DOHH2 (cell line): ENCODE results near the gene EPB41L1.

Experiments
- H3F3A ChIP-seq: fragments of 200-600 bp; sonication (generic), shearing (Covaris generic); 2 replicates; pipeline ENCODE4 v1.6.0; 2016; ENCODE audit warnings: antibody characterized with exemption, mild to moderate bottlenecking; ENCODE audit not compliant: control insufficient read depth, insufficient read depth
- H3K27ac ChIP-seq: fragments of 200-600 bp; sonication (generic); 2 replicates; pipeline ENCODE4 v1.5.1; 2014; ENCODE audit warnings: low read depth, mild to moderate bottlenecking, low read length, moderate library complexity
- H3K27me3 ChIP-seq: fragments of 200-600 bp; sonication (generic); 2 replicates; pipeline ENCODE4 v1.6.1; 2014; ENCODE audit warnings: mild to moderate bottlenecking, low read length, mixed read lengths; ENCODE audit not compliant: control insufficient read depth
- H3K36me3 ChIP-seq: fragments of 200-600 bp; sonication (generic); 2 replicates; pipeline ENCODE4 v1.6.1; 2014; ENCODE audit warnings: mild to moderate bottlenecking, low read length, moderate library complexity, mixed read lengths; ENCODE audit not compliant: control insufficient read depth
- H3K4me1 ChIP-seq: fragments of 200-600 bp; sonication (generic); 2 replicates; pipeline ENCODE4 v1.6.1; 2014; ENCODE audit warnings: mild to moderate bottlenecking, low read length, mixed read lengths; ENCODE audit not compliant: control insufficient read depth
- H3K4me2 ChIP-seq: fragments of 200-600 bp; sonication (generic); 2 replicates; pipeline ENCODE4 v1.6.0; 2014; ENCODE audit warnings: mild to moderate bottlenecking, low read length, moderate library complexity
- H3K4me3 ChIP-seq: fragments of 200-600 bp; sonication (generic); 2 replicates; pipeline ENCODE4 v1.5.1; 2014; ENCODE audit warnings: mild to moderate bottlenecking, low read length, mixed read lengths
- H3K79me2 ChIP-seq: fragments of 200-600 bp; sonication (generic); 2 replicates; pipeline ENCODE4 v1.6.1; 2014; ENCODE audit warnings: mild to moderate bottlenecking, low read length, mixed read lengths; ENCODE audit not compliant: control insufficient read depth
- H3K9me2 ChIP-seq: fragments of 200-600 bp; sonication (generic); replicated peaks from 2 replicates; pipeline ENCODE4 v1.6.1; 2014; ENCODE audit warnings: mild to moderate bottlenecking, low read length, mixed read lengths; ENCODE audit not compliant: control insufficient read depth
- H3K9me3 ChIP-seq: fragments of 200-600 bp; sonication (generic); 2 replicates; pipeline ENCODE4 v1.6.1; 2014; ENCODE audit warnings: antibody characterized with exemption, low read length, mixed read lengths; ENCODE audit not compliant: control insufficient read depth, insufficient read depth
- H4K20me1 ChIP-seq: fragments of 200-600 bp; sonication (generic); 2 replicates; pipeline ENCODE4 v1.6.0; 2014; ENCODE audit warnings: low read depth, mild to moderate bottlenecking, antibody characterized with exemption, low read length, moderate library complexity; ENCODE audit not compliant: control insufficient read depth, insufficient read depth
- EZH2phosphoT487 ChIP-seq: fragments of 200-600 bp; sonication (generic); IDR thresholded peaks from 2 replicates; pipeline ENCODE4 v1.6.1; 2017; ENCODE audit warnings: borderline replicate concordance, mild to moderate bottlenecking, antibody characterized with exemption, low read length, moderate library complexity, mixed read lengths
- TF ChIP-seq, protein P1 (sequence below): fragments of 200-600 bp; sonication (generic); IDR thresholded peaks from one replicate; pipeline ENCODE4 v1.5.1; 2014; ENCODE audit warnings: antibody characterized with exemption, mild to moderate bottlenecking, low read depth, low read length; ENCODE audit not compliant: poor library complexity, severe bottlenecking

The EPB41L1 gene

GRCh38 chr20:36210436-36211021, 56.0 kb downstream of the EPB41L1 start:
- Histone ChIP-seq H4K20me1 (no peaks in the 10 kb centered on the region), H3K4me1 (no peaks in the 10 kb centered on the region), H3K27ac (no peak overlapping the region), H3K4me3 (no peak overlapping the region), H3K79me2 (no peaks in the 10 kb centered on the region), H3K9me3 (no peaks in the 10 kb centered on the region), H3K27me3 (peaks cover 6% of the 10 kb centered on the region; the same call in 1 of the 2 replicates), H3F3A (no peaks in the 10 kb centered on the region), H3K36me3 (no peaks in the 10 kb centered on the region), H3K9me2 (no peaks in the 10 kb centered on the region), H3K4me2 (no peak overlapping the region)
- TF ChIP-seq EZH2phosphoT487: no peak
- TF ChIP-seq, protein P1, sequence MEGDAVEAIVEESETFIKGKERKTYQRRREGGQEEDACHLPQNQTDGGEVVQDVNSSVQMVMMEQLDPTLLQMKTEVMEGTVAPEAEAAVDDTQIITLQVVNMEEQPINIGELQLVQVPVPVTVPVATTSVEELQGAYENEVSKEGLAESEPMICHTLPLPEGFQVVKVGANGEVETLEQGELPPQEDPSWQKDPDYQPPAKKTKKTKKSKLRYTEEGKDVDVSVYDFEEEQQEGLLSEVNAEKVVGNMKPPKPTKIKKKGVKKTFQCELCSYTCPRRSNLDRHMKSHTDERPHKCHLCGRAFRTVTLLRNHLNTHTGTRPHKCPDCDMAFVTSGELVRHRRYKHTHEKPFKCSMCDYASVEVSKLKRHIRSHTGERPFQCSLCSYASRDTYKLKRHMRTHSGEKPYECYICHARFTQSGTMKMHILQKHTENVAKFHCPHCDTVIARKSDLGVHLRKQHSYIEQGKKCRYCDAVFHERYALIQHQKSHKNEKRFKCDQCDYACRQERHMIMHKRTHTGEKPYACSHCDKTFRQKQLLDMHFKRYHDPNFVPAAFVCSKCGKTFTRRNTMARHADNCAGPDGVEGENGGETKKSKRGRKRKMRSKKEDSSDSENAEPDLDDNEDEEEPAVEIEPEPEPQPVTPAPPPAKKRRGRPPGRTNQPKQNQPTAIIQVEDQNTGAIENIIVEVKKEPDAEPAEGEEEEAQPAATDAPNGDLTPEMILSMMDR: no peak

DNA sequence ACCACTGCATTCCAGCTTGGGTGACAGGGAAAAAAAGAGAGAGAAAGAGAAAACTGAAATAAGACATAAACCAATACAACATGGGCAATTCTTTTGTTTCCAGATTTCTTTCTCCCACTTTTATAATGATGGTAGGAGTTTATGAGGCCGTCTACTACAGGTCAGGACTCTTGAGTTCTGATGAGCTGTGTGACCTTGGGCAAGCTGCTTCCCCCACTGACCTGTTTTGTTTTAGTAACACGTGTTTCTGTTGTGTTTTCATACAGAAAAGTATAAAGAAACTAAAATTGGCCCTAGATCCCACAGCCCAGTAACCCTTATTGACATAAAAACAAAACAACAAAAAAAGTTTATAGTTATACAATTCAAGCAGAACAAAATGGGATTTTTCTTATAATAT, 58.8 kb downstream of the EPB41L1 start:
- no peak overlapping the region for H3K4me2 ChIP-seq
- H3F3A ChIP-seq: no peaks in the 10 kb centered on the region
- TF ChIP-seq, protein P1: no peak
- no peak for TF ChIP-seq EZH2phosphoT487
- no peak overlapping the region for H3K4me3 ChIP-seq
- H4K20me1 ChIP-seq: no peaks in the 10 kb centered on the region
- no peaks in the 10 kb centered on the region for H3K36me3 ChIP-seq
- H3K9me2 ChIP-seq: no peaks in the 10 kb centered on the region
- H3K27ac ChIP-seq: no peak overlapping the region
- no peaks in the 10 kb centered on the region for H3K27me3 ChIP-seq
- H3K9me3 ChIP-seq: no peaks in the 10 kb centered on the region
- H3K79me2 ChIP-seq: no peaks in the 10 kb centered on the region
- H3K4me1 ChIP-seq: no peaks in the 10 kb centered on the region

- H3K9me2 ChIP-seq: no peaks in the 10 kb centered on the region
- H4K20me1 ChIP-seq: no peaks in the 10 kb centered on the region
- no peak overlapping the region for H3K4me2 ChIP-seq
- no peaks in the 10 kb centered on the region for H3K36me3 ChIP-seq
- H3K4me3 ChIP-seq: no peak overlapping the region
- no peaks in the 10 kb centered on the region for H3K27me3 ChIP-seq
- no peaks in the 10 kb centered on the region for H3K9me3 ChIP-seq
- H3F3A ChIP-seq: no peaks in the 10 kb centered on the region
- no peak for TF ChIP-seq EZH2phosphoT487
- TF ChIP-seq, protein P1: peak; percentile 71
- H3K79me2 ChIP-seq: no peaks in the 10 kb centered on the region
- H3K27ac ChIP-seq: no peak overlapping the region
- no peaks in the 10 kb centered on the region for H3K4me1 ChIP-seq
Measured at GRCh38 chr20:36214684-36215256, 60.2 kb downstream of the EPB41L1 start.
